GM21576 (cell line): ENCODE results near the gene DISP2.

ENCODE experiments used
- ATAC-seq: cut with Tn5 transposase; IDR thresholded peaks from one replicate; pipeline ENCODE4 v1.9.1; 2021; ENCODE audit warnings: mild to moderate bottlenecking, moderate library complexity; ENCODE audit not compliant: unreplicated experiment

DISP2 gene

DNA sequence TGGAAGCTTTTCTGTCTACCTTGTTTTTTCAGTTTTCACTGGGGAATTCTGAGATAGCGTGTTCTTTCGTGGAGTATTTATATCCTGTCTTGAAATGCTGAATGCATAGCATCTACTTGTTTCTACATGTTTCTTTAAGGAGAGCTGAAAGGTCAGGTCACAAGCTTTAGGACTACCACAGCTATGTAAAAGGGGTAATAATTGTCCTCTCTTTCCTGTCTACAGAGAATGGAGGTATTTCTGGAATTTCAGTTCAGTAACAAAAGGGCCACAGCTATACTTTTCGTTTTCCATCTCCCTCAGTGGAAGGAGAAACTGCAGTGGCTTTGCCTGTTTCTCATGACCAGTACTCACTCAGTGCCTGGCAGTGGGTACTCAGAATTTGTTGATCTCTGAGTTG lies 29.8 kb upstream of the DISP2 start:
- no peak for ATAC-seq

DNA sequence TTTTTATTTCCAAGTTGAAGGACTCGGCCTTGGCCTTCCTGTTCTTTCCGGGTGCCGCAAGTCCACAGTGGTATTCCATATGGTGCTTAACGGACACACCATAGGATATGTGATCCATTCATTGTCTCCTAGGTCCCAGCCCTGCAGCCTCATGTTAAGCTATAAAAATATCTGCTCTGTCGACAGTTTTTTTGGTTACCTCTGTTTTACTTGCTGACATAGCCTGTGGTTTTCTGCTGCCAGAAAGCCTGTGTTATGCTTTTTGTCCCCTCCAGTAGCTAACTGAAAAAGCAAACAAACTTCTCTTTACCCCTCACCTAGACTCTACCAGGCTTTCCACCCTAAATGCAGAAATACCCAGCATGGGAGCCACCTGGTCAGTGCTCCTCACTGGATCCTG lies 29.3 kb upstream of the DISP2 start:
- no peak for ATAC-seq

- no peak for ATAC-seq
Measured at GRCh38 chr15:40329804-40330203, 28.2 kb upstream of the DISP2 start.

GRCh38 chr15:40330368-40330836 lies 27.6 kb upstream of the DISP2 start:
- no peak for ATAC-seq

DNA sequence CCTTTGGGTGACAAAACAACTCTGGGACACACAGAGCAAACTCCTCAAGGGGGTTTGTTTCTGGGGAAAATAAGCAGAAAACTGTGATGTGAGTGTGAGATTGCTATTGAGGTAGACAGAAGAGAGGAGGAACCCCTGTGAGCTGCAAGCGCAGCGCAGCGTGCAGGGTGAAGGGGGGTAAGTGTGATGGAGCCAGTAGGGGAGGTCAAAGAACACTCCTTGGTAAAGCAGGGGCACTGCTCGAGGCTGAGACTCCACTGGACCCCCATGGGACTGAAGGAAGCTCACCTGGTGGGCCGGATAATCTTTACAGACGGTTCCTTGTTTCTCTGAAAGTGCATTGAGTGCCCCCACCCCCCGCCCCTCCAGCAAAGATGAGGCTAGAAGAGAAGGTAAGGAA lies 27.0 kb upstream of the DISP2 start:
- no peak for ATAC-seq

DNA sequence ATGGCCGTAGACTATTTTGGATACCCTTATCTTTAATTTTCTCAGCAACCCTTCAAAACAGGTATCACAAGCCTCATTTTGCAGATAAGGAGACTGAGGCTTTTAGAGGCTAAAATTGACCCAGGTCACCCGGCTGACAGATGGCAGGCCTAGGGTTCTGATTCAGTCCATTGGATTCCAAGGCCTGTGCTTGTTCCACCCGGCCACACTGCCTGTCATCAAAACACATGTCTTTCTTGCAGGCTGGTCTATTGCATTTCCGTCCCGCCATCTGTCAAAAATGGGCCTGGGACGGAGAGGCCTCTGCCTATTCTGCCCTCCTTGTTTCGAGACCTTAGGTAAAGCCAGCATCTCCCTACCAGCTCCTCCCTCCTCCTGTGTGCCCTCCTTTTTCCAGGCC lies 26.4 kb upstream of the DISP2 start:
- no peak for ATAC-seq

DNA sequence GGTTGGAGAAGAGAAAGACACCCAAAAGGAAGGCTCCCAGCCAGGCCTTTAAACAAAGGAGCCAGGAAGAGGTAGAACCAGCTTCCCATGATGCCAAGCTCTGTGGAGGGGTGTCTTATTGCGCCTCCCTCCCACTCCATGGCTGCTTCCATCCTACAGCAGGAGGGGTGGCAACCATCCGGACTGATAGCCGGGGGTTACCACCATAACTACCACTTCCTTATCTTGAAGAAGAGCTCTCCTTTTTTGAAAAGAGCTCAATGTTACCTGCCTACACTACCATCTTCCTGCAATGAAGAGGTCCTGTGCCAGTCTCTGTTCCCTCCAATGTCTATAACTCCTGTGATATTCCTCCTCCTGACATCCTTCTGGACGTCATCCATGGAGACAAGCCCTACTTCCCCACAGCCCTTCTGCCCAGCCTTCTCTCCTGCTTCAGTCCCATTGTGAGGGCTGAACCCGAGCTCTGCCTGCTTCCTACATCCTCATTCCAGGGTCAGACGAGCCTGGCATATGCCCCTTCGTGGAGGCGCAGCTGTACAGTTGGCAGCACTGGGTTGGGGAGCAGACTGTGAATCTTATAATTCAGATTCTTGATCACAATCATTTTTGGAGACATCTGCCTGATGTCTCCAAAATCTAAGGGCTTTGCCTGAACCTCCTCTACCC lies 25.8 kb upstream of the DISP2 start:
- ATAC-seq = no peak

- ATAC-seq = no peak
Measured at GRCh38 chr15:40333922-40334492, 24.0 kb upstream of the DISP2 start.

DNA sequence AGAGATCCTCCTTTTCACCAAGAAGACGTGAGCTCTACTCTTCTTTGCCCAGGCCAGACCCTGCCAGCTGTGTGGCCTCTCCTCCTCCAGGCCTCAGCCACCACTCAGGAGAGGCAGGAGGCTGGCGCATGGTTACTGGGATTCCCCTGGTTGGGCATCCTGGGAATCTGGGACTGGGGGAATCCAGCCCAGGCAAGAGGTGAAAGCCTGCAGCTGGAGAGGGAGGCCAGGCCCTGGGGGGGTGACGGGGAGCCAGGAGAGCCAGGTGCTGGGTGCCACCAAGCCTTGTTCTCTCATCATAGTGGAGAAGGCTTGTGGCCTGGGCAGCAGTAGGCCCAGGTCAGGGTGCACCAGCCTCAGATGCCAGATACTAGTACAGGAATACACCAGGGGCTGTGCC lies 23.5 kb upstream of the DISP2 start:
- no peak for ATAC-seq

DNA sequence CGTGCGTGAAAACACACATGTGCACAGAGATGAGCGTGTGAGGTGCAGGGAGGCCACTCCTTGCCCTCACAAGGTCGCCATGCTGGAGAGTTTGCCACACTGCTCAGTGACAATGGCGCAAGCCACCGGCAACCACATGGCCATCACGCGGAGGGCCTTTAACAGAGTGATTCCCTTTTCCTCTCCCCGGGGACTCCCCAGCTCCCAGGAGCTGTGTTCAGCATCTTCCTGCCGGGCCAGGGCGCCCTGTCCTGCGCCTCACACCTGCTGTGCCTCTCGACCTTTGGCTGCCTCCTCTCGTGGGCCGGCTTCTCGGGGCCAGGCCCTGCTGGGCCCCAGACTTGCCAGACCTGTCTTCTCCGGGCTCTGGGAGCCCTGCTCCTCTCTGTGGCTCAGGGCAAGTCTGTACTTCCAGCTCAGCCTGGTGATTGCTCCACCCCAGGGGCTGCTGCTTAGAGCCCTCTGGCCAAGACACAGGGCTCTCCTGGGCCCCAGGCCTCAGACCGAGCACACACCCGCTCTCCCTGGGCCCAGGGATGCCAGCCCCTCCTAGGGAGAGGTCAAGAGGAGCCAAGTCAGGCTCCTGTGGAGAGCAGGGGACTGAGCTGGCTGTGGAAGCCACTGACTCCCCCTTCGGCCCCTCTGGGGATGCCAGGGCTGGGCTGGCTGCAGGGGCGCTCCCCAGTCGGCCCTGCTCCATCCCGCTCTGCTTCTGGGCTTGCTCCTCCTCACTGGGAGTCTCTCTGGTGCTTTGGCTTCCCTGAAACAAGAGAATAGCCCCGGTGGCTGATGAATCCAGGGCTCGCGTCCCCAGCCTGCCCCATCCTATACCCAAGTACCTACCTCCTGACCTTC lies 22.9 kb upstream of the DISP2 start:
- no peak for ATAC-seq

- ATAC-seq = no peak
Measured at GRCh38 chr15:40335938-40336743, 21.9 kb upstream of the DISP2 start.

DNA sequence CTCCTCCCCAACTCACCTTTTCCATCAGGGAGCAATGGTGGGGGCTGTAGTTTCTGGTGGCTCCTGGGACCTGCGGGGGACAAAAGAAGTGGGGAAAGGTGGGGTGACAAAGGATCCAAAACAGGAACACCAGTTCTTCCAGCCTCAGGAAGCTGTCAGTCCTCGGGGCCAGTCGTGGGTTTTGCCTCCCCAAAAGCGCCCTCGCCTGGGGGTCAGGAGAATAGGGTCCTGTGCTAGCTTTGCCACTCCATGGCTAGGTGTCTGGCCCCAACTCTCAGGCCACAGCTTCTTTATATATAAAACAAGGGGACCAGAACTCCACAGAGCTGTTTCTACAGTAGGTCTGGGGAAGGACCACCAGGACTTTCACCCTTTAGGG lies 21.3 kb upstream of the DISP2 start:
- no peak for ATAC-seq

DNA sequence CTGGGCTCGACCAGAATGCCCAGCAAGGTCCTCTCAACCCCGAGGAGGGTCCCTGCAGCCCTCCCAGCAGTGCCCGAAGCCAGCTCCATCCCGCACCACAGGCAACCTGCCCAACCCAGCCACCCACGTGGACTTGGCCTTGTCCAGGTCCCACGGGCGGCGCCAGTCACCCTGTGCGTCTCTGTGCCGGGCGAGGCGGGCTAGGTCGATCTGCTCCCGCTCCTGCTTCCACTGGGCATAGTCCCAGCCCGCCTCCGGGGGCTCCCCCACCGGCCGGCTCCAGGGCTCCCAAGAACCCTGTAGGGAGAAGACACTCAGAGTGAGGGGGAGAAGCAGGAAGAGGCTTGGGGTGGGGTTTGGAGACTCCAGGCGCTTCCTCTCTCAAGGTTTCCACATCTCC lies 20.4 kb upstream of the DISP2 start:
- ATAC-seq = no peak

- ATAC-seq = no peak
Measured at GRCh38 chr15:40338041-40338657, 19.9 kb upstream of the DISP2 start.

DNA sequence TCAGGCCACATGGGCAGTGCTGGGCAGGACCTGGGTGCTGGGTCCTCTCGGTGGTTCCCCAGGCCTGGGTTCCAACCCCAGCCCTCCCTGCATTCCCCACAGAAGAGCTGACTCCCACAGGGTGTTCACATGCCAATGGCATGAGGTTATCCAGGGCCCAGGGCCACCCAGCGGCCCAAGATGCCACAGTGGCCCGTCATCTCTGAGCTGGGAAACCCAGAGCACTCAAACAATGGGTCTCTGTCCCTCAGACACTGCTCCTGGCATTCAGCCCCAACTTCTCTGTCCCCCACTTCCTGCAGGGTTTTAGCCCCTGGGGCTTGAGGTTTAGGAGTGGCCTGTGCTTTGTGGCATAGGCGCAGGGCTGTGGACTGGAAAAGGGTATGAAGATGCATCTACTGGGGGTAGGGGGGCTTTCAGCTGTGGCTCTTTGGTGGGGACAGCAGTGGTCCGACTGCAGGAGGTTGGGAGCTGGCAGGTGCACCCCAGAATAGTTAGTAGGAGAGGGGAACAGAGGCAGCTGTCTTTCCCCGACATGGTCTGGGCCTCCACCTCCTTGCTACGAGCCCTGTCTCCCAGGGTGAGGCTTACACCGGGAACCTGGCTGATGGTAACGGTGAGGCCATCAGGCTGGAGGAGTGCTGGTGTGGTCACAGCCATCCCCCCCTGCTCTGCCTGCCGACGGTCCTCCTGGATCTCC lies 18.9 kb upstream of the DISP2 start:
- no peak for ATAC-seq

- ATAC-seq = no peak
Measured at GRCh38 chr15:40339621-40339945, 18.4 kb upstream of the DISP2 start.

DNA sequence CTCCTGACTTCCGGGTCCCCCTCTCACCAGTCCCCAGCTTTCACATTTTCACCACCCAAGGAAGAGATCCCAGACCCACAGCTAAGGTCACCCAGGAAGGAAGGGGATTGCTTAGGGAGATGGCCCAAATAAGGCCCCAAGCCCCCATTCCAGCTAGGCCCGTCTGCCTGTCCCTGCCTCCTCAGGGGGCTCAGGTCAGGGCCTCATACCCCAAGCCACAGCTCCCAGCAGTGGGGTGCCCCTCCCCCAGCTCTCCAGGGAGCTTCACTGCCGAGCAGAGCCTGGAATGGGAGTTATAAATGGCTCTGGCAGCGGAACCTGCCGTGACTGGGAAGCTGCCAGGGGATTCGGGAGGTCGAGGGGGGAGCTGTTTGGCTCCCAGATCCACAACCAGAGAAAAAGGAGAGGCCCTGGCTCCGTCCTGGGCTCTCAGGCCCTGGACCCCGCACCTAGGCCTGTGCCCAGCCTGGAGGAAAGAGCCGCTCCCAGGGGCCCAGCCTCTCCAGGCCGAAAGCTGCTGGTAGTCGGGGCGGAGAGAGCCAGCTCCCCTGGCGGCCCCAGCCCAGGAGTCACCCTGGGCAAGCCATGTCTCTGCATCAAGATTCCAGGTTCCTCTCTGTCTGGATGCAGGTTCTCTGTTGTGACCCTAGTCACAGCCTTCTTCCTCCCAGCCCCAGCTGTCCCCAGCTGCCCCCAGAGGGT lies 17.8 kb upstream of the DISP2 start:
- no peak for ATAC-seq

- ATAC-seq = no peak
Measured at GRCh38 chr15:40340740-40341400, 17.1 kb upstream of the DISP2 start, which contains the start of gene CCDC9B. Gene CCDC9B (minus strand): TSS chr15:40340939. CDS start chr15:40340819, 120 bp downstream.
